ENCODE results near the gene IRF3. TPM values are rescaled to one million over a fixed set of nuclear protein-coding genes. Genes with fewer than 3 reads are reported as not detected.

The IRF3 gene
- total RNA-seq, 1 experiment from 2014 or later = 189 TPM

DNA sequence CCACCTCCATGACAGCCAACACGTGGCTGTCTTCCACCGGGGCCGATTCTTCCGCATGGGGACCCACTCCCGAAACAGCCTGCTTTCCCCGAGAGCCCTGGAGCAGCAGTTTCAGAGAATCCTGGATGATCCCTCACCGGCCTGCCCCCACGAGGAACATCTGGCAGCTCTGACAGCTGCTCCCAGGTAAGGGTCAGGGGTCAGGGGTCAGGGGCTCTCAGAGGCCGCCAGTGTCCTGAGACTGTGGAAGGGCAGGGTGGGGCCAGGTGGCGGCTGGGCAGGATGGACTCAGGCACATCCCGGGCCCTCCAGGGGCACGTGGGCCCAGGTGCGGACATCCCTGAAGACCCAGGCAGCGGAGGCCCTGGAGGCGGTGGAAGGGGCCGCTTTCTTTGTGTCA, 40.3 kb upstream of the IRF3 start:
- no peak for DNase-seq
- BruUV-seq (replicated peaks) = no TSS peak
- H3K9me3 Mint-ChIP-seq (ENCODE audit: low read depth, unreplicated experiment) = peaks cover 3% of the 10 kb centered on the region
- no peak overlapping the region for H3K27ac Mint-ChIP-seq (ENCODE audit: unreplicated experiment)
- no peaks in the 10 kb centered on the region for H3K36me3 Mint-ChIP-seq (ENCODE audit: insufficient read depth, unreplicated experiment)
- CTCF ChIA-PET = no interaction called here
- TF ChIP-seq CTCF (IDR thresholded peaks at IDR 0.05; ENCODE audit: unreplicated experiment) = no peak
- peaks cover 51% of the 10 kb centered on the region for H3K27me3 Mint-ChIP-seq (ENCODE audit: unreplicated experiment)
- intact Hi-C loops (cut with micrococcal nuclease; ENCODE audit: unreplicated experiment) = no loop called here
- no peaks in the 10 kb centered on the region for H3K4me1 Mint-ChIP-seq (ENCODE audit: low read depth, unreplicated experiment)
- no peak overlapping the region for H3K4me3 Mint-ChIP-seq (ENCODE audit: low read depth, unreplicated experiment)

- CTCF ChIA-PET = no interaction called here
- no peak for DNase-seq
- intact Hi-C loops (cut with micrococcal nuclease; ENCODE audit: unreplicated experiment) = no loop called here
- Mint-ChIP-seq H3K4me1 (ENCODE audit: low read depth, unreplicated experiment) (no peaks in the 10 kb centered on the region), H3K36me3 (ENCODE audit: insufficient read depth, unreplicated experiment) (no peaks in the 10 kb centered on the region), H3K27ac (ENCODE audit: unreplicated experiment) (no peak overlapping the region), H3K4me3 (ENCODE audit: low read depth, unreplicated experiment) (no peak overlapping the region), H3K9me3 (ENCODE audit: low read depth, unreplicated experiment) (no peaks in the 10 kb centered on the region), H3K27me3 (ENCODE audit: unreplicated experiment) (peaks cover 52% of the 10 kb centered on the region)
- BruUV-seq (replicated peaks) = no TSS peak
- TF ChIP-seq CTCF (IDR thresholded peaks at IDR 0.05; ENCODE audit: unreplicated experiment) = no peak
Observed at GRCh38 chr19:49704888-49705642, 39.4 kb upstream of the IRF3 start.

DNA sequence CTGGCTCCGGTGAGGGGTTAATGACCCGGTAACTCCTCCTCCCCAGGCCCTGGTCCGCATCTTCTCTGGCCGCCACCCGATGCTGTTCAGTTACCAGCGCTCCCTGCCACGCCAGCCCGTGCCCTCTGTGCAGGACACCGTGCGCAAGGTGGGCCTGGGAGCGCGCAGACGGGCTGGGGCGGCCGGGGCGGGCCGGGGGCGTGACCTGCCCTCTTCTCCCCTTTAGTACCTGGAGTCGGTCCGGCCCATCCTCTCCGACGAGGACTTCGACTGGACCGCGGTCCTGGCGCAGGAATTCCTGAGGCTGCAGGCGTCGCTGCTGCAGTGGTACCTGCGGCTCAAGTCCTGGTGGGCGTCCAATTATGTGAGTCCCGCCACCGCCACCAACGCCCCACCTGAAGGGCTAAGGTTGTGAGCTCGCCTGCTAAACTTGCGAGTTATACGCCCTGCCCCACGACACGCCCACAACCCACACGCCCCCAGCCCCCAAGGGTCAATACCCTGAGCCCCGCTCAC, 35.7 kb upstream of the IRF3 start:
- intact Hi-C loops (cut with micrococcal nuclease; ENCODE audit: unreplicated experiment) = no loop called here
- Mint-ChIP-seq H3K27ac (ENCODE audit: unreplicated experiment) (no peak overlapping the region), H3K4me3 (ENCODE audit: low read depth, unreplicated experiment) (no peak overlapping the region), H3K36me3 (ENCODE audit: insufficient read depth, unreplicated experiment) (no peaks in the 10 kb centered on the region), H3K27me3 (ENCODE audit: unreplicated experiment) (peaks cover 38% of the 10 kb centered on the region), H3K4me1 (ENCODE audit: low read depth, unreplicated experiment) (no peaks in the 10 kb centered on the region), H3K9me3 (ENCODE audit: low read depth, unreplicated experiment) (no peaks in the 10 kb centered on the region)
- TF ChIP-seq CTCF (IDR thresholded peaks at IDR 0.05; ENCODE audit: unreplicated experiment) = no peak
- BruUV-seq (replicated peaks) = no TSS peak
- DNase-seq = no peak
- CTCF ChIA-PET = no interaction called here

GRCh38 chr19:49700563-49700962, 34.9 kb upstream of the IRF3 start:
- Mint-ChIP-seq H3K27me3 (ENCODE audit: unreplicated experiment) (peaks cover 38% of the 10 kb centered on the region), H3K9me3 (ENCODE audit: low read depth, unreplicated experiment) (no peaks in the 10 kb centered on the region), H3K4me1 (ENCODE audit: low read depth, unreplicated experiment) (no peaks in the 10 kb centered on the region), H3K4me3 (ENCODE audit: low read depth, unreplicated experiment) (no peak overlapping the region), H3K27ac (ENCODE audit: unreplicated experiment) (no peak overlapping the region), H3K36me3 (ENCODE audit: insufficient read depth, unreplicated experiment) (no peaks in the 10 kb centered on the region)
- no TSS peak for BruUV-seq (replicated peaks)
- CTCF ChIA-PET = interaction anchor here (0.6 kb wide), 1 partner anchor 126 kb away, joined by 3 read pairs; no protein-coding TSS in a partner anchor
- no peak for TF ChIP-seq CTCF (IDR thresholded peaks at IDR 0.05; ENCODE audit: unreplicated experiment)
- intact Hi-C loops (cut with micrococcal nuclease; ENCODE audit: unreplicated experiment) = no loop called here
- DNase-seq = no peak

Data from Calu3 (cell line).